Retina (tissue), 1 donor: ENCODE measurements around the gene ZNF22.

ENCODE experiments used
- DNase-seq: peaks from one replicate; pipeline ENCODE4 v3.0.0-alpha.2; 2016

ZNF22 gene

GRCh38 chr10:45000752-45001380, at the start of gene ZNF22:
ZNF22 (plus strand) TSS chr10:45000923; CDS start chr10:45003369, 2,446 bp downstream.
- DNase-seq = peak; percentile 94

DNA sequence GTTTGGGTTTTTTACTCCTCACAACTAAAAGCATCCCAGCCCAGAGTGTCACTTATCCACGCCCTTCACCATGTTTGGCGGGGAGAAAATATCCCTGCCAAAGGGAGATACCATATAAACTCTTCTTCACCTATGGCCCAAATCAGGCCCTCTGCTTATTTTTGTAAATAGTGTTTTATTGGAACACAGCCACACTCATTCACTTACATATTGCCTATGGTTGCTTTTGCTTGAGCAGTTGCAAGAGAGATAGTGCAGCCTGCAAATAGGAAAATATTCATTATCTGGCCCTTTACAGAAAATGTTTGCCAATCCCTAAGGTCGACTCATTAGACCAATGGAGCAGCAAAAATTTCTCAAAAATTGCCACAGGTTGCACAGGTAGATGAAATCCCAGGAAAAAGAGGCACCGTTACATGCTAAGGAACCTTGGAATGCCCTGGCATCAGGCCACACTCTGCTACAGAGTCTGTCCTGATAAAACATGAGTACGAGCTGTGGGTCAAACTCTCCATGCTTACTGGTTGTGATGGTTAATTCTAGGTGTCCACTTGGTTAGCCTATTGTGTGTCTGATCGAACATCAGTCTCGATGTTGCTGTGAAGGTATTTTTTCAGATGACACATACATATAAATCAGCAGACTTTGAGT, 49.0 kb upstream of the ZNF22 start:
- DNase-seq = no peak

DNA sequence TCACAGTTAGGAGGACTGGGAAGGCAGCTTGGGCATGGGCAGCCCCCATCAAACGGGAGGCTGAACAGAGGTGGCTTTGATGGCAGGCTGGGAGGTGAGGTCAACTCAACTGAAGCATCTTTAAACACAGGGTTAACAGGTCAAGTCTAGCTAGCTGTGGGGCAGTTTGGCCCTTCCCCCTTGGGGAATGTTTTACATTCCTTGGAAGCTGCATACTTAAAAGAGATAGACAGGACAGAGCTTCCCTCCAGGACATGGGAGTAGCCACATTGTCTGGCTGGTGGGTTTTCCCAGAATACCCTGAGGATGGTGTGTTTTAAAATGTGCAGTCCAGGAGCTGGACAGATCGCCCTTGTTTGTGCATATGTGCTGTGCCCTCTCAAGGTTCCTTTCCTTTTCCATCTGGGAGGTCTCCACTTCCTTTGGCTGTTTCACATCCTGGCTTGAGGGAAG, 47.9 kb upstream of the ZNF22 start:
- no peak for DNase-seq

GRCh38 chr10:44954042-44954441, 46.7 kb upstream of the ZNF22 start:
- DNase-seq = no peak

- no peak for DNase-seq
These were observed 45.8 kb upstream of the ZNF22 start for GRCh38 chr10:44954962-44955361.

GRCh38 chr10:44955413-44956070, 45.2 kb upstream of the ZNF22 start:
- DNase-seq = no peak

- DNase-seq = no peak
These were observed 44.5 kb upstream of the ZNF22 start for GRCh38 chr10:44956226-44956625.

DNA sequence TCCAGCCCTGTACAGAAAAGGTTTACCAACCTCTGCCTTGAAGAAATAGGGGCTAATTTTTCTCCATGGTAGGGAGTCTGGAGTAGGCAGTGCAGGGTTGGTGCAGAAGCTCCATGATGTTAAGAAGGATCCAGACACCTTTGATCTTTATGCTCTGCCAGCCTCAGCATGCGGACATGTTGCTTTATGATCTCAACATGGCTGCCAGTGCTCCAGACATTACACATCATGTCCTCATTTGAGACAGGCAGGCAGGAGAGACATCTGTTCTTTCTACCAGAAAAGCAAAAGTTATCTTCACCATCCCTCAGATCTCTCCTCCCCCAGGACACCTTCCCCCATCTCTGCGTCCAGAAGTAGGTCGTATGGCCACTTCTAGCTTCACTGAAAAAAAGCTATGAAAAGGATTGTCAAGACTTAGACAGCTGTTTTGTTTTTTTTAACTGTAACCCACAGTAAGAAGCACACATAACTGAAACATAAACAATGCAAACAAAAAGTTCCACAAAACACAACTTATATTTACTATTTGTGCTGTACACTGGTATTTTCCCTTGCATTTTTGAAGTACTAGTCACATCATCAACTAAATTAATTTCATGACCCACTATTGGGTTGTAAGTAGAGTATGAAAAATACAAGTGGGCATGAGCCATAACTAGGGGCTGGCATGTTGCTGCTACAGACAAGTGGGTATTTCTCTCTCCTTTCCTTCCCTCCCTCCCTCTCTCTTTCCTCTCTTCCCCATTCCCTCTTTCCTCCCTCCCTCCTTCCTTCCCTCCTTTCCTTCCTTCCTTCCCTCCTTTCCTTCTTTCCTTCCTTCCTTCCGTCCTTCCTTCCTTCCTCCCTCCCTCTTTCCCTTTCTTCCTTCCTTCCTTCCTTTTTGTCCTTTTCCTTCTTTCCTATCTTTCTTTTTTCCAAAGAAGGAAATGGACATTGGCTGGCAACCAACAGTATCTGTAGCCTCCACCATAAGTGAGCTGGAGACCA, 43.7 kb upstream of the ZNF22 start:
- DNase-seq = no peak

- DNase-seq = no peak
These were observed 42.4 kb upstream of the ZNF22 start for GRCh38 chr10:44958196-44958897.

DNA sequence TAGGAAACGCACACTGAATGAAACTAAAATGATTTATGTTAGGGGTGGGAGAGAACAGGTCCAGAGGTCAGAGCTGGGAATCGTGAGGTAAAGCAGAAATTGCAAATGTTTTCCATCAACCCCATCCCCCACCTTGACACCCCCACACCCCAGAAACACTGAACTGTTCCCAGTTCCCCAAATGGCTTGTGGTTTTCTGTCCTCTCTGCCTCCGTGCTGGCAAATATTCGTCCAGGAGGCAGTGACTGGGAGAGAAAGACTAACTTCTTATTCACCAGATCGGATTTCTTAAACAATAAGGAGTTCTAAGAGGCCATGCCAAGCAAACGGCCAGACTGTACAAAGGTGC, 41.9 kb upstream of the ZNF22 start:
- DNase-seq = no peak

DNA sequence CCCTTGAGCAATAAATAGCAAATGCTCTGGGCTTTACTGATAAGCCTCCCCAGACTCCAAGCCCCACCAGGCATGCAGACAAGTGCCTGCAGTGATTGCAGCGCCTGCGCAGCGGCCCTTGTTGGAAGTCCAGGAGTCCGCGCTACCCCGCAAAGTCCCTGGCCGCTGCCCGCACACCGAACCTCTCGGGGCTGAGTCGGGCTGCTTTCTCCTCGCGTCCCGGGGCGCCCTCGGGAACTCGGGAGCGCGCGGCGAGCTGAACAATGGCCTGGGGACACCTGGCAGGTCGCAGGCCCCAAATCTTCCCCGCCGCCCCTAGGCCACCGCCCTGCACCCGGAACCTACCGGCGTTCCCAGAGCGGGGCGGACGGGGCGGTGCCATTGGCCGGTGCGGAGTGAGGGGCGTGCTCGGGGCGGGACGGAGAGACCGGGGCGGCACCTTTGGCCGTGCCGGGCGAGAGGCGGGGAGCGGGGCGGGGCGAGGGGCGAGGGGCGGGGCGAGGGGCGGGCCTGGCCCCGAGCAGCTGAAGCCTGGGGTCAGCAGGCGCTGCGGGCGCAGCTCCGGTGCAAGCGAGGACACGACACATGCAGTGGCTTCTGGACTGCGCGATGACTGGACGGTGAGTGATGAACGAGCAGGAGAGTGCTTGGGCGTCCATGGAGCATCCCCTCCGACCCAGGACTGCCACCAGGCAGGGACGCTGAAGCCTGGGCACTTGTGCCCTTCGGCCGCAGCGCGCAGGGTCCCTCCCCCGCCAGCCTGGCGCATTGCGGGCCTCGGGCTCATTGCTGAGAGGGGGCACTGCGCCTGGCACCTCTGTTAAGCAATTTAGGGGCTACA, 41.3 kb upstream of the ZNF22 start, which contains the start of gene RASSF4:
Gene RASSF4, plus strand, starts transcription at position 556 of the 841 bp plus-strand sequence. CDS start 10,401 bp downstream, outside the sequence.
- peak; percentile 94 for DNase-seq

GRCh38 chr10:44960088-44960460, 40.6 kb upstream of the ZNF22 start:
- DNase-seq = no peak

- no peak for DNase-seq
These were observed 40.1 kb upstream of the ZNF22 start for GRCh38 chr10:44960482-44961229.

- no peak for DNase-seq
These were observed 39.5 kb upstream of the ZNF22 start for GRCh38 chr10:44961230-44961571.

DNA sequence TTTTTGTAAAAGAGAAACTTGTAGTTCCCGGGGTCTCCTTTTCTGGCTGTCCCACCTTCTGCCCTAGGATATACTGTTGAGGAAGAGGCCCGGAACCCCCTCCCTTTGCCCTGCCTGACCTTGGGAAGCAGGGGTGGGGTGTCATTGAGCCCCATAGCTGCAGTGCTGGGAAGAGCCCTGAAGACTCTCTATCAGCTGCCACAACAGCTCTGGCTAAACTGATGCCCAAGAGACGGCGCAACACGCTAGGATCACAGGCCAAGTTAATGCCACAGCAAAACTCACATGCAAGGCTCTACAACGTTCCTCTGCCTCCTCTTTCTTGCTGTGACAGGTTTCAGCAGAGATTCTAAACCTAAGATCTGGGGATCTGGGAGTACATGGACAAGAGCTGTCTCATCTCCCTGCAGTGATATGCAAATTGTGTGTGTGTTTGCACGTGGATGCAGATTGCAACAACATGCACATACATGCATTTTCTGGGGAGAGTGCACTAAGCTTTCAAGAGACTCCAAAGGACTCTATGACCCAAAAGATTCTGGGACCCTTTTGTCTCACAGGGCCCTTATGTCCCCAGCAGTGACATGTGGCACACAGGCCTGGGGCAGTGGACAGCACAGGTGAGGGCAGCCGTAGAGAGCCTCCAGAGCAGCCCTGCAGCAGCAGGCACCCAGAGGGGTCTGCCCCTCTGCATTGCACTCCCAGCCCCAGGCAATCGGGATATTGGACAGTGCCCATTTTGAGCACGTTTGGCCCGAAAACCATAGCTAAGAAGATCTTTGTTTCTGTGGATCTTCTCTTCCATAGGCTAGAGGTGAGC, 38.6 kb upstream of the ZNF22 start:
- DNase-seq = no peak

DNA sequence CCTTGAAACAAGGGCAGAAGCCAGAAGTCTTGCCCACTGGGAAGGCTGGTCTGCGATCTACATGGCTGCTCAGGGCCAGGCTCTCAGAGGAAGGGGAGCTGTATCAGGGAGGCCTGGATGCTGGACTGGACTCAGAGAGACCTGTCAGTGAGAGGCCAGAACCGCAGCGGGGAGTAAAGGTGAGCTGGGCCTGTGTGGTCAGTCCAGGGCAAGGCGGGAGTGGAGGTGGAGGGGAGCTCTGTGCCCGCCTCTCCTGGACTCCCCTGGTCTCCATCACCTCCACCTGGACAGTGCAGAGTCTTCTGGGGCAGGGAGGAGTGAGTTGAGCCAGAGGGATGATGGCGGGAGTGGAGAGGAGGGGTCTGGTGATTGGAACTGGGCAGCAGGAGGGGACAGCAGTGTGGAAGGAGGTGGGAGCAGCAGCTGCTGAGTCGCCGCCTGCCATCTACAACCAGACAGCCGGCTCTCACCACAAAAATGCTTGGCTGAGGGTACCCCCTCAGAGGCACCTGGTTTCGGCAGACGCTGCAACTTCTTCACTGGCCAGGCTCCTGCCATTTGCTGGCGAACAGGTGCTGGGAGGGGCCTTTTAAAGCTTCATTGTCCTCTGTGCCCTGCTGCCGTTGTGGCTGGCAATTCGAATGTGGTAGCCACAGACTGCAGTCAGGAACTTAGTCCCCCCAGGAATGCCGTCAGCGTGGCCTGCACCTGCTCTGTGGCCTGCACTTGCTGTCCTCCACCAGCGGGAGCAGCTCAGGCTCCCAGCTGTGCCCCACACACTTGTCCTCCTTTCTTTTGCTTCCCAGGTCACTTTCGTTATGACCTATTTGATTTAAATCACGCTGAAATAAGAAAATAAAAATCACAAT, 37.6 kb upstream of the ZNF22 start:
- peak; percentile 81 for DNase-seq

DNA sequence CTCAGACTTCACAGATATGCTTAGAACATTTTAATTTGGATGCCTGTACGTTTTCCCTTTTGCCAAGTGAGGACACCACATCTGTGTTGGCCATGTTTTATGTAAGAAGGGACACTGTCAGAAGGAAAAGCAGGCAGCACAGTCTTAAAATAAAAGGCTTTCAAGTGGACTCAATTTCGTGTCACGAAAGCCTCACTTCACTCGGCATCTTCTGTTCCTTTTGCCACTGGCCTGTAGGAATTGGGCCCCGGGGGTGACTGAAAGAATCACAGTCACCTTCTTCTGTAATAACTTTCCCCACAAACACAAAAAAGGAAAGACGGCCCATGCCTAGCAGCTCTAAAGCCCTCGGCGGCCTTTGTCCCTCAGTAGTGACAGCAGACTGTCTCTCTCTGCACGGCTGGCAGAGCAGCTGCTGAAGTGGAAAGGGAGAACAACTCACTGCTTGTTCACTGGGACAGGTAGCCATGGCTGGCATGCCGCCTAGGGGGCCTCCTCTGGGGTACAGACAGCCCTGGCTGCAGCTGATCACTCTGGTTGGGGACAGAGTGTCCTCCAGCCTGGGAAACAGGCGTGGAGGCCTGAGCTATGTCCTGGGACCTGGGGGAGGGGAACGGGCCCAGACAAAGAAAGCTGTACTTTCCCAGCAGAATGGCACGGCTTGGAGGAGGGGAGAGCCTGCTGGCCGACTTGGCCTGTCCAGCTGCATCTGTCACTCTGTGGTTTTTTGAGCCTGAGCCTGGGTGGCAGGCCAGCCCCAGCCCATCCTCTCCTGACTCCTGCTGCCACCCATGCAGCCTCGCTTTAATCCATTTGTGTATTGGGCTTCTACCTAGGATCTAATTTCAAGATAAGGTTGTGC, 36.7 kb upstream of the ZNF22 start:
- peak; percentile 96 for DNase-seq

- no peak for DNase-seq
These were observed 35.6 kb upstream of the ZNF22 start for GRCh38 chr10:44965104-44965503.
